ENCODE measurements around the gene KCNK1.

Gene KCNK1

GRCh38 chr1:233707880-233708815 lies 94.2 kb downstream of the KCNK1 start:
- DNase-seq, result no peak

GRCh38 chr1:233710031-233710430 lies 96.1 kb downstream of the KCNK1 start:
- no peak for DNase-seq

- DNase-seq, result no peak
Observed at GRCh38 chr1:233710507-233710906, 96.6 kb downstream of the KCNK1 start.

- DNase-seq, result peak; percentile 45
Observed at GRCh38 chr1:233714631-233715217, 100.8 kb downstream of the KCNK1 start.

- no peak for DNase-seq
Observed at GRCh38 chr1:233718057-233718456, 104.2 kb downstream of the KCNK1 start.

GRCh38 chr1:233719655-233720341 lies 105.9 kb downstream of the KCNK1 start:
- DNase-seq, result no peak

- DNase-seq, result no peak
Observed at GRCh38 chr1:233721004-233721595, 107.2 kb downstream of the KCNK1 start.
